Neural crest cell (in vitro differentiated cells): ENCODE measurements around the gene AHNAK. TPM values are rescaled to one million over a fixed set of nuclear protein-coding genes. Genes with fewer than 3 reads are reported as not detected.

Experiments used
- DNase-seq: peaks from one replicate; pipeline ENCODE4 v3.0.0; 2021; ENCODE audit warnings: low read depth, mixed read lengths, low spot score
- H3K27ac Mint-ChIP-seq: one replicate; pipeline ENCODE4 v1.8.0; 2021; ENCODE audit warnings: mild to moderate bottlenecking, mixed read lengths; ENCODE audit not compliant: unreplicated experiment
- H3K27me3 Mint-ChIP-seq: 2 replicates; pipeline ENCODE4 v1.8.0; 2021; ENCODE audit warnings: low read depth, mild to moderate bottlenecking, mixed read lengths
- H3K36me3 Mint-ChIP-seq: 2 replicates; pipeline ENCODE4 v1.8.0; 2021; ENCODE audit warnings: low read depth, mild to moderate bottlenecking, mixed read lengths
- H3K4me1 Mint-ChIP-seq: 2 replicates; pipeline ENCODE4 v1.8.0; 2021; ENCODE audit warnings: mixed read lengths
- H3K4me3 Mint-ChIP-seq: one replicate; pipeline ENCODE4 v1.8.0; 2021; ENCODE audit warnings: mild to moderate bottlenecking, mixed read lengths
- H3K9me3 Mint-ChIP-seq: 2 replicates; pipeline ENCODE4 v1.8.0; 2021; ENCODE audit warnings: mixed read lengths
- total RNA-seq: library from RNA; stranded (reverse); gene quantifications from 2 replicates; pipeline ENCODE4 v1.2.1, GENCODE V29; 2021
- TF ChIP-seq, protein P1 (sequence below): fragments of 200-600 bp; sonication (generic); conservative IDR thresholded peaks from 2 replicates; pipeline ENCODE4 v1.5.0; 2021; ENCODE audit warnings: antibody characterized with exemption, mild to moderate bottlenecking

Gene AHNAK
- total RNA-seq, 1 donor from 2014 or later = 0.65 TPM

DNA sequence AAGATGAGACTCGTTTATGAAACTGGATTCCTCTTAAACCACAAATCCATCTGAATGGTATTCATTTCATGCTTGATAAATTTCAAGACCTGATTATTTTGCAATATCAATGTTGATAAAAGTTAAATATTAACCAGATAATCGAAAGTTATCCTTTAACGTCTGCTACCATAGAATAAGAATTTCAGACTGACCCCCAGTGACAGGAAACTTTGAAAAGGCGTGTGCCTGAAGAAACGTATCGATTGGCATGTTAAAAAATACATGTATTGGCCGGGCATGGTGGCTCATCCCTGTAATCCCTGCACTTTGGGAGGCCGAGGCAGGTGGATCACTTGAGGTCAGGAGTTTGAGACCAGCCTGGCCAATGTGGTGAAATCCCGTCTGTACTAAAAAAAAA is 113.9 kb downstream of the AHNAK start:
- TF ChIP-seq, protein P1, sequence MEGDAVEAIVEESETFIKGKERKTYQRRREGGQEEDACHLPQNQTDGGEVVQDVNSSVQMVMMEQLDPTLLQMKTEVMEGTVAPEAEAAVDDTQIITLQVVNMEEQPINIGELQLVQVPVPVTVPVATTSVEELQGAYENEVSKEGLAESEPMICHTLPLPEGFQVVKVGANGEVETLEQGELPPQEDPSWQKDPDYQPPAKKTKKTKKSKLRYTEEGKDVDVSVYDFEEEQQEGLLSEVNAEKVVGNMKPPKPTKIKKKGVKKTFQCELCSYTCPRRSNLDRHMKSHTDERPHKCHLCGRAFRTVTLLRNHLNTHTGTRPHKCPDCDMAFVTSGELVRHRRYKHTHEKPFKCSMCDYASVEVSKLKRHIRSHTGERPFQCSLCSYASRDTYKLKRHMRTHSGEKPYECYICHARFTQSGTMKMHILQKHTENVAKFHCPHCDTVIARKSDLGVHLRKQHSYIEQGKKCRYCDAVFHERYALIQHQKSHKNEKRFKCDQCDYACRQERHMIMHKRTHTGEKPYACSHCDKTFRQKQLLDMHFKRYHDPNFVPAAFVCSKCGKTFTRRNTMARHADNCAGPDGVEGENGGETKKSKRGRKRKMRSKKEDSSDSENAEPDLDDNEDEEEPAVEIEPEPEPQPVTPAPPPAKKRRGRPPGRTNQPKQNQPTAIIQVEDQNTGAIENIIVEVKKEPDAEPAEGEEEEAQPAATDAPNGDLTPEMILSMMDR = no peak
- DNase-seq = no peak
- Mint-ChIP-seq H3K27me3 (no peaks in the 10 kb centered on the region), H3K4me1 (peaks cover 17% of the 10 kb centered on the region), H3K9me3 (no peaks in the 10 kb centered on the region), H3K4me3 (no peak overlapping the region), H3K36me3 (no peaks in the 10 kb centered on the region), H3K27ac (no peak overlapping the region)

DNA sequence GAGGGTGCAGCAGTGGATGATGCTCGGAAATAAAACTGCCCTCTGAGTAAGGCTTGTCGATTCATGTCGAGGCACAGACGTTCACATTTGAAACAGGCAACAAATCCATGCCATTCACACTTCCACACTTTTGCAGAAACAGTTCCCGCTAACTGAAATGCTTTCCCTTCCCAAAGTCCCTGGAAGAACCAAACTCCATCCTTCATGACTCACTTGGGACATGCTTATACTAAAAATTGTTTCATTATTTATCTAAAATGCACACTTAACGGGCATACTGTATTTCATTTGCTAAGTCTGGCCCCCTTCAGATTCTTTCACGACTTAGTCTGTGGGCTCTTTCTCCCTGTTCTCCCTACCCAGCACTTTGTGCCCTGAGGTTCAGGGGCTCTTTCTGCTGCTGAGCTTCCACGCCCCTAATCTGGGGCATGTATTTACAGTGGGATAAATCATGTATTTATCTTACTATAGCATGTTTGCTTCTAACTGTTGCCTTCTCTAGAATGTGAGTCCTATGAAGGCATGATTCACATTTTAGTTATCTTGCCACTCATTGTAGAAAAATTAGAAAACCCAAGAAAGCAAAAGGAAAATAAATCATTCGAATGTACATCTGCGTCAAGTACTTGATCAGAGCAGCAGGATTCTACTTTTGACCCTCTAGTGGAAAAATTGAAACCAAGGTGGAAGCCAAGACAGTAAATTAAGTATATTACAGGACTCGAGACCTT is 115.3 kb downstream of the AHNAK start:
- Mint-ChIP-seq H3K27ac (no peak overlapping the region), H3K27me3 (no peaks in the 10 kb centered on the region), H3K36me3 (no peaks in the 10 kb centered on the region), H3K4me1 (peaks cover 17% of the 10 kb centered on the region), H3K4me3 (no peak overlapping the region), H3K9me3 (no peaks in the 10 kb centered on the region)
- no peak for DNase-seq
- TF ChIP-seq, protein P1 = no peak

DNA sequence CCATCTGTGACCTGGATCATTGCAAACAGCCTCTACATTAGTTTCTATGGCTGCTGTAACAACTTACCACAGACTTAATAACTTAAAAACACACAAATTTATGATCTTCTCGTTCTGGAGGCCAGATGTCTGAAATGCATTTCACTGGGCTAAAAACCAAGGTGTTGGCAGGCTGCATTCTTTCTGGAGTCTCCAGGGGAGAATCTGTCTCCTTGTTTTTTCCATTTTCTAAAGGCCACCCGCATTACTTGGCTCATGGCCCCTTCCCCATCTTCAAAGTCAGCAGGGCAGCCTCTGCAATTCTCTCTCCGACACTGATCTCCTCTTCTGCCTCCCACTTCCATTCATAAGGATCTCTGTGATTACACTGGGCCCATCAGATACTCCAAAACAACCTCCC is 116.2 kb downstream of the AHNAK start:
- TF ChIP-seq, protein P1 = no peak
- peaks cover 8% of the 10 kb centered on the region for H3K4me1 Mint-ChIP-seq
- no peaks in the 10 kb centered on the region for H3K9me3 Mint-ChIP-seq
- H3K27ac Mint-ChIP-seq = no peak overlapping the region
- H3K4me3 Mint-ChIP-seq = no peak overlapping the region
- H3K36me3 Mint-ChIP-seq = no peaks in the 10 kb centered on the region
- H3K27me3 Mint-ChIP-seq = no peaks in the 10 kb centered on the region
- no peak for DNase-seq

DNA sequence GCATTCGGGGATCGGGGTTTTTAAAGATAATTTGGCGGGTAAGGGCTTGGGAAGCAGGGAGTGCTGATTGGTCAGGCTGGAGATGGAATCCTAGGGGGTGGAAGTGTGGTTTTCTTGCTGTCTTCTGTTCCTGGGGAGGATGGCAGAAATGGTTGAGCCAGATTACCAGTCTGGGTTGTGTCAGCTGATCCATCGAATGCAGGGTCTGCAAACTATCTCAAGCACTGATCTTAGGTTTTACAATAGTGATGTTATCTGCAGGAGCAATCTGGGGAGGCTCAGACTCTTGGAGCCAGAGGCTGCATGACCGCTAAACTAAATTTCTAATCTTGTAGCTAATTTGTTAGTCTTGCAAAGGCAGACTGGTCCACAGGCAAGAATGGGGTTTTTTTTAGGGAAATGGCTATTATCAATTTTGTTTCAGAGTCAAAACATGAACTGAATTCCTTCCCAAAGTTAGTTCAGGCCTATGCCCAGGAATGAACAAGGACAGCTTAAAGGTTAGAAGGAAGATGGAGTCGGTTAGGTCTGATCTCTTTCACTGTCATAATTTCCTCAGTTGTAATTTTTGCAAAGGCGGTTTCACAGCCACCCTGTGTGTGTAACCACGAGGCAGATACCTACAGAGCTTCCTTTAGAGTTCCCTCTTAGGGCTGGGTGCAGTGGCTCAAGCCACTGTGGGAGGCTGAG is 117.6 kb downstream of the AHNAK start:
- Mint-ChIP-seq H3K27ac (no peak overlapping the region), H3K4me3 (no peak overlapping the region)
- DNase-seq = no peak

DNA sequence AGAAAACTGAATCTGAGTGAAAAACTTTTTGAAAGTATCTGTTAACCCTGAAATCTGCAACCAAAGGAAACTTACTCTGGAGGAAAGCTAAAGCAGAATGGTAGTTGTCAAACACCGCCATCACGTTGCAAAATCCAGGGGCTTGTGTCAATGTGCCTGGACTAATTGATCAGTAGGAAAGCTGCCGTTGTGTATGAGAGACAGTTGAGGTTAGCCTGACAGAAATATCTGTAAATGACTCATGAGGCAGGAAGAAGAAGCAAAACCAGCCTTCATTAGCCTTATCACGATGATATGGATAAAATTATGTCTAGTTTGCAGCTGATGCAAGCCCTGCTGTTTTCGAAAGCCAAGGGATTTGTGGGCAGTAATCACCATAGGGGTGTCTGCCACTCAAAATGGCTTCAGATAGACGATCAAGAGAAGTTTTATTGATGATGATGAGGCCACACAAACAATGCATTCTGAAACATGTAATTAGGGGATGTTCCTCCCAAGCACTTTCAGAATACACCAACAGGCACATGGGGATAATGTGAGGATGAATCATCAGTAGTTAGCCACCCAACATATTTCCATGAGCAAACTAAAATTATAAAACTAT is 118.9 kb downstream of the AHNAK start:
- Mint-ChIP-seq H3K27me3 (peaks cover 17% of the 10 kb centered on the region), H3K9me3 (no peaks in the 10 kb centered on the region), H3K4me1 (no peaks in the 10 kb centered on the region), H3K36me3 (no peaks in the 10 kb centered on the region), H3K4me3 (no peak overlapping the region), H3K27ac (no peak overlapping the region)
- DNase-seq = no peak
- TF ChIP-seq, protein P1 = no peak

More for the DNA sequence above, 117.6 kb downstream of the AHNAK start:
- H3K36me3 Mint-ChIP-seq = no peaks in the 10 kb centered on the region
- H3K27me3 Mint-ChIP-seq = peaks cover 7% of the 10 kb centered on the region
- H3K4me1 Mint-ChIP-seq = peaks cover 1% of the 10 kb centered on the region
- TF ChIP-seq, protein P1 = no peak
- no peaks in the 10 kb centered on the region for H3K9me3 Mint-ChIP-seq
